ENCODE measurements around the gene PCYT2. TPM values are rescaled to one million over a fixed set of nuclear protein-coding genes. Genes with fewer than 3 reads are reported as not detected.

PCYT2 gene
- total and polyA plus RNA-seq, 8 donors, result 12.7 to 57.7 (median 19.6) TPM

DNA sequence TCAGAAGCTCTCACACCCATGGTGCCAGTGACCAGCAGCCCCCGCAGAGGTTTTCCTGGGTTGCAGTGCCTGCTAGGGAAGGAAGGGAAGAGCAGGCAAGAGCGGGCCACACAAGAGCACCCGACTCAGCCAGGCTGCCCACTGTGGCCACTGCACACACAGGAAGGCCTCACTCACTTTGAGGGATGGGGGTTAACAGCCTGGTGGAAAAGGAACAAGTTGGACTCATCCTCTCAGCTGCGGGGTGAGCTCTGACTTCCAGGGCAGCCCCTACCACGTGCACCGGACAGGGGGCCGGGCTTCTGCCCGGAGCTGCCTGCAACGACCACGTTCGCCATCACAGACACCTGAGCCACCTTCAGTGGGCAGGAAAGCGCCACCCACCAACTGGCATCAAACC, 59.0 kb downstream of the PCYT2 start:
- intact Hi-C loops (cut with DNase I), result no loop called here
- no peak for DNase-seq
- H3K4me1 ChIP-seq, result peaks cover 0 to 25% of the 10 kb centered on the region in 2 donors
- no peaks in the 10 kb centered on the region for H3K27me3 ChIP-seq
- H3K9me3 ChIP-seq, result no peaks in the 10 kb centered on the region
- no peak for ATAC-seq
- H3K36me3 ChIP-seq, result peaks cover 0 to 99% of the 10 kb centered on the region in 2 donors
- TF ChIP-seq, protein P1, sequence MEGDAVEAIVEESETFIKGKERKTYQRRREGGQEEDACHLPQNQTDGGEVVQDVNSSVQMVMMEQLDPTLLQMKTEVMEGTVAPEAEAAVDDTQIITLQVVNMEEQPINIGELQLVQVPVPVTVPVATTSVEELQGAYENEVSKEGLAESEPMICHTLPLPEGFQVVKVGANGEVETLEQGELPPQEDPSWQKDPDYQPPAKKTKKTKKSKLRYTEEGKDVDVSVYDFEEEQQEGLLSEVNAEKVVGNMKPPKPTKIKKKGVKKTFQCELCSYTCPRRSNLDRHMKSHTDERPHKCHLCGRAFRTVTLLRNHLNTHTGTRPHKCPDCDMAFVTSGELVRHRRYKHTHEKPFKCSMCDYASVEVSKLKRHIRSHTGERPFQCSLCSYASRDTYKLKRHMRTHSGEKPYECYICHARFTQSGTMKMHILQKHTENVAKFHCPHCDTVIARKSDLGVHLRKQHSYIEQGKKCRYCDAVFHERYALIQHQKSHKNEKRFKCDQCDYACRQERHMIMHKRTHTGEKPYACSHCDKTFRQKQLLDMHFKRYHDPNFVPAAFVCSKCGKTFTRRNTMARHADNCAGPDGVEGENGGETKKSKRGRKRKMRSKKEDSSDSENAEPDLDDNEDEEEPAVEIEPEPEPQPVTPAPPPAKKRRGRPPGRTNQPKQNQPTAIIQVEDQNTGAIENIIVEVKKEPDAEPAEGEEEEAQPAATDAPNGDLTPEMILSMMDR (IDR thresholded peaks at IDR 0.05), result no peak
- H3K4me3 ChIP-seq, result no peak overlapping the region
- no peak overlapping the region for H3K27ac ChIP-seq

DNA sequence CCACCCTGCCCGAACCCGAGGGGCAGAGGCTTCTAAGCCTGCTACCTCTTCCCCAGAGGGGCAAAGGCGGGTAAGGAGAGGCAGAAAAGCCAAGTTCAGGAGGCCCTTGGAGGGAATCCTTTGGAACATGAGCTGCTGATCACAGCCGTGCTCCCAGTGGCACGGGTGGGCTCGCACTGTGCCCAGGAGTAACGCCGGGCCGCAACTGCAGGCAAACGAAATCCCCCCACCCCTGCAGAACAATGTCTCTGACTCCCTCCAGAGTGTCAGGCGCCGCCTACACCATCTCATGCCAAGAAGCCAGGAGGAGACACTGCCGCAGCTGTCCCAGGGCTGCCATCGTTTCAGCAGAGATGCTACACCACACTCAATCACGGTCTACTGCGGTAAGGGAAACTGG, 59.8 kb downstream of the PCYT2 start:
- H3K9me3 ChIP-seq, result no peaks in the 10 kb centered on the region
- intact Hi-C loops (cut with DNase I), result no loop called here
- H3K36me3 ChIP-seq, result peaks cover 0 to 99% of the 10 kb centered on the region in 2 donors
- ATAC-seq (no peak), DNase-seq (no peak)
- H3K27me3 ChIP-seq, result no peaks in the 10 kb centered on the region
- no peak overlapping the region for H3K4me3 ChIP-seq
- peaks cover 0 to 17% of the 10 kb centered on the region in 2 donors for H3K4me1 ChIP-seq
- TF ChIP-seq, protein P1 (IDR thresholded peaks at IDR 0.05), result no peak
- H3K27ac ChIP-seq, result no peak overlapping the region

Other genes starting within 250 kb of the PCYT2 start
- 10 to 100 TPM; 26.2 to 33.8 TPM for gene OXLD1, start 244.8 kb downstream of the PCYT2 start, total RNA-seq
- gene OXLD1, start 244.8 kb downstream of the PCYT2 start, polyA plus RNA-seq (ENCODE audit: insufficient read length in 6 of 6), result 10 to 100 TPM in 4 of 6 donors, 1 to 10 TPM in 2; 8.9 to 15.1 (median 12.6) TPM
- gene CCDC137, start 244.7 kb downstream of the PCYT2 start, total RNA-seq, result 10 to 100 TPM; 15.4 to 19.9 TPM
- 10 to 100 TPM; 14.6 to 19.8 (median 15.4) TPM for gene CCDC137, start 244.7 kb downstream of the PCYT2 start, polyA plus RNA-seq (ENCODE audit: insufficient read length in 6 of 6)
- 10 to 100 TPM; 22.5 to 27.0 TPM for gene ARL16, start 227.6 kb downstream of the PCYT2 start, total RNA-seq
- 10 to 100 TPM; 41.3 to 48.1 (median 42.4) TPM for gene ARL16, start 227.6 kb downstream of the PCYT2 start, polyA plus RNA-seq (ENCODE audit: insufficient read length in 6 of 6)
- gene HGS, start 227.4 kb downstream of the PCYT2 start, total RNA-seq, result 100 to 1,000 TPM in 1 of 2 donors, 10 to 100 TPM in 1; 94.6 to 123 TPM
- gene HGS, start 227.4 kb downstream of the PCYT2 start, polyA plus RNA-seq (ENCODE audit: insufficient read length in 6 of 6), result 10 to 100 TPM; 72.9 to 95.7 (median 83.2) TPM
- 10 to 100 TPM; 45.0 to 72.2 TPM for gene MRPL12, start 208.0 kb downstream of the PCYT2 start, total RNA-seq
- 10 to 100 TPM; 27.2 to 40.1 (median 31.6) TPM for gene MRPL12, start 208.0 kb downstream of the PCYT2 start, polyA plus RNA-seq (ENCODE audit: insufficient read length in 6 of 6)
- 10 to 100 TPM; 11.1 to 20.2 TPM for gene SLC25A10, start 199.1 kb downstream of the PCYT2 start, total RNA-seq
- gene SLC25A10, start 199.1 kb downstream of the PCYT2 start, polyA plus RNA-seq (ENCODE audit: insufficient read length in 6 of 6), result 10 to 100 TPM in 3 of 6 donors, 1 to 10 TPM in 3; 7.6 to 12.2 (median 9.8) TPM
- under 1 TPM in 1 of 2 donors, not detected in 1; 0.13 TPM for gene GCGR, start 107.2 kb downstream of the PCYT2 start, total RNA-seq
- under 1 TPM in 4 of 6 donors, not detected in 2; 0.14 to 0.37 (median 0.29) TPM for gene GCGR, start 107.2 kb downstream of the PCYT2 start, polyA plus RNA-seq (ENCODE audit: insufficient read length in 6 of 6)
- 10 to 100 TPM; 61.7 to 74.0 TPM for gene MCRIP1, start 78.1 kb downstream of the PCYT2 start, total RNA-seq
- 10 to 100 TPM; 67.6 to 97.6 (median 89.2) TPM for gene MCRIP1, start 78.1 kb downstream of the PCYT2 start, polyA plus RNA-seq (ENCODE audit: insufficient read length in 6 of 6)
- gene PPP1R27, start 76.3 kb downstream of the PCYT2 start, total RNA-seq, result not detected
- under 1 TPM in 2 of 6 donors, not detected in 4; 0.11 to 0.28 TPM for gene PPP1R27, start 76.3 kb downstream of the PCYT2 start, polyA plus RNA-seq (ENCODE audit: insufficient read length in 6 of 6)
- 100 to 1,000 TPM; 851 to 935 TPM for gene P4HB, start 50.9 kb downstream of the PCYT2 start, total RNA-seq
- 100 to 1,000 TPM; 485 to 650 (median 511) TPM for gene P4HB, start 50.9 kb downstream of the PCYT2 start, polyA plus RNA-seq (ENCODE audit: insufficient read length in 6 of 6)
- gene ARHGDIA, start 40.1 kb downstream of the PCYT2 start, total RNA-seq, result 100 to 1,000 TPM; 339 to 481 TPM
- 100 to 1,000 TPM; 139 to 266 (median 174) TPM for gene ARHGDIA, start 40.1 kb downstream of the PCYT2 start, polyA plus RNA-seq (ENCODE audit: insufficient read length in 6 of 6)
- gene ALYREF, start 19.8 kb downstream of the PCYT2 start, total RNA-seq, result 10 to 100 TPM; 42.7 to 69.7 TPM
- gene ALYREF, start 19.8 kb downstream of the PCYT2 start, polyA plus RNA-seq (ENCODE audit: insufficient read length in 6 of 6), result 10 to 100 TPM; 60.4 to 85.9 (median 68.0) TPM
- 100 to 1,000 TPM; 121 to 124 TPM for gene ANAPC11, start 19.7 kb downstream of the PCYT2 start, total RNA-seq
- gene ANAPC11, start 19.7 kb downstream of the PCYT2 start, polyA plus RNA-seq (ENCODE audit: insufficient read length in 6 of 6), result 100 to 1,000 TPM in 1 of 6 donors, 10 to 100 TPM in 5; 64.2 to 100 (median 82.8) TPM
- under 1 TPM; 0.26 to 0.60 TPM for gene NPB, start 9.2 kb downstream of the PCYT2 start, total RNA-seq
- 1 to 10 TPM in 5 of 6 donors, under 1 TPM in 1; 0.90 to 2.1 (median 1.4) TPM for gene NPB, start 9.2 kb downstream of the PCYT2 start, polyA plus RNA-seq (ENCODE audit: insufficient read length in 6 of 6)
- gene SIRT7, start 6.8 kb upstream of the PCYT2 start, total RNA-seq, result 10 to 100 TPM; 23.9 to 37.9 TPM
- gene SIRT7, start 6.8 kb upstream of the PCYT2 start, polyA plus RNA-seq (ENCODE audit: insufficient read length in 6 of 6), result 10 to 100 TPM; 11.6 to 17.3 (median 12.6) TPM
- gene MAFG, start 16.3 kb upstream of the PCYT2 start, total RNA-seq, result 10 to 100 TPM; 25.3 to 39.8 TPM
- 10 to 100 TPM in 4 of 6 donors, 1 to 10 TPM in 2; 8.1 to 14.6 (median 10.7) TPM for gene MAFG, start 16.3 kb upstream of the PCYT2 start, polyA plus RNA-seq (ENCODE audit: insufficient read length in 6 of 6)
- gene PYCR1, start 25.9 kb upstream of the PCYT2 start, total RNA-seq, result 10 to 100 TPM; 74.0 to 83.0 TPM
- gene PYCR1, start 25.9 kb upstream of the PCYT2 start, polyA plus RNA-seq (ENCODE audit: insufficient read length in 6 of 6), result 10 to 100 TPM; 34.9 to 71.6 (median 38.0) TPM
- gene MYADML2, start 35.8 kb upstream of the PCYT2 start, total RNA-seq, result not detected
- gene MYADML2, start 35.8 kb upstream of the PCYT2 start, polyA plus RNA-seq (ENCODE audit: insufficient read length in 6 of 6), result under 1 TPM in 5 of 6 donors, not detected in 1; 0.08 to 0.20 (median 0.09) TPM
- gene NOTUM, start 49.8 kb upstream of the PCYT2 start, total RNA-seq, result 1 to 10 TPM in 1 of 2 donors, under 1 TPM in 1; 0.79 to 1.0 TPM
- 10 to 100 TPM; 40.3 to 71.4 (median 67.0) TPM for gene NOTUM, start 49.8 kb upstream of the PCYT2 start, polyA plus RNA-seq (ENCODE audit: insufficient read length in 6 of 6)
- gene ASPSCR1, start 66.2 kb upstream of the PCYT2 start, total RNA-seq, result 10 to 100 TPM; 35.1 to 40.2 TPM
- gene ASPSCR1, start 66.2 kb upstream of the PCYT2 start, polyA plus RNA-seq (ENCODE audit: insufficient read length in 6 of 6), result 10 to 100 TPM; 36.0 to 64.3 (median 48.6) TPM
- 10 to 100 TPM; 42.9 to 77.7 TPM for gene CENPX, start 111.5 kb upstream of the PCYT2 start, total RNA-seq
- gene CENPX, start 111.5 kb upstream of the PCYT2 start, polyA plus RNA-seq (ENCODE audit: insufficient read length in 6 of 6), result 10 to 100 TPM; 44.1 to 61.8 (median 49.8) TPM
- 10 to 100 TPM; 16.9 to 20.7 TPM for gene LRRC45, start 111.9 kb upstream of the PCYT2 start, total RNA-seq
- gene LRRC45, start 111.9 kb upstream of the PCYT2 start, polyA plus RNA-seq (ENCODE audit: insufficient read length in 6 of 6), result 10 to 100 TPM; 12.0 to 23.2 (median 17.6) TPM
- 10 to 100 TPM in 1 of 2 donors, 1 to 10 TPM in 1; 4.2 to 11.5 TPM for gene RAC3, start 120.3 kb upstream of the PCYT2 start, total RNA-seq
- 10 to 100 TPM; 11.1 to 23.4 (median 15.4) TPM for gene RAC3, start 120.3 kb upstream of the PCYT2 start, polyA plus RNA-seq (ENCODE audit: insufficient read length in 6 of 6)
- gene DCXR, start 126.3 kb upstream of the PCYT2 start, total RNA-seq, result 100 to 1,000 TPM; 113 to 152 TPM
- gene DCXR, start 126.3 kb upstream of the PCYT2 start, polyA plus RNA-seq (ENCODE audit: insufficient read length in 6 of 6), result 10 to 100 TPM; 56.0 to 81.5 (median 69.3) TPM
- gene RFNG, start 140.4 kb upstream of the PCYT2 start, total RNA-seq, result 10 to 100 TPM; 29.3 to 44.9 TPM
- 10 to 100 TPM; 35.2 to 52.7 (median 46.7) TPM for gene RFNG, start 140.4 kb upstream of the PCYT2 start, polyA plus RNA-seq (ENCODE audit: insufficient read length in 6 of 6)
- gene GPS1, start 140.5 kb upstream of the PCYT2 start, total RNA-seq, result 100 to 1,000 TPM in 1 of 2 donors, 10 to 100 TPM in 1; 75.3 to 101 TPM
- 10 to 100 TPM; 69.2 to 90.8 (median 78.8) TPM for gene GPS1, start 140.5 kb upstream of the PCYT2 start, polyA plus RNA-seq (ENCODE audit: insufficient read length in 6 of 6)
- gene DUS1L, start 154.4 kb upstream of the PCYT2 start, total RNA-seq, result 100 to 1,000 TPM; 102 to 103 TPM
- gene DUS1L, start 154.4 kb upstream of the PCYT2 start, polyA plus RNA-seq (ENCODE audit: insufficient read length in 6 of 6), result 10 to 100 TPM; 55.7 to 95.8 (median 69.4) TPM
- gene FASN, start 186.8 kb upstream of the PCYT2 start, total RNA-seq, result 100 to 1,000 TPM; 288 to 550 TPM
- 10 to 100 TPM; 18.0 to 63.8 (median 36.0) TPM for gene FASN, start 186.8 kb upstream of the PCYT2 start, polyA plus RNA-seq (ENCODE audit: insufficient read length in 6 of 6)